PC-9 (cell line): Measurements from ENCODE around the gene COLQ. TPM values are rescaled to one million over a fixed set of nuclear protein-coding genes. Genes with fewer than 3 reads are reported as not detected.

Experiments used
- BruUV-seq: library from RNA; stranded (reverse); fragments of 400-500 nt; replicated peaks from 2 replicates; lab custom pipeline; 2021; lab: Mats Ljungman, UMichigan
- CTCF ChIA-PET: fragments of 300-600 bp; sonication (Branson Sonifier 250); formaldehyde crosslinking; loops from one replicate; lab custom pipeline; 2022; ENCODE audit warnings: antibody characterized with exemption; lab: Charles Lee
- POLR2A ChIA-PET: fragments of 300-600 bp; sonication (Branson Sonifier 250); formaldehyde crosslinking; loops from one replicate; lab custom pipeline; 2022; ENCODE audit warnings: antibody characterized with exemption; ENCODE audit not compliant: unreplicated experiment; lab: Charles Lee
- DNase-seq, 2 experiments: peaks; one replicate each; pipeline versions ENCODE4 v3.0.0 to v3.0.0-alpha.2; 2015 to 2022; ENCODE audit warnings: mixed read lengths in 1 of 2
- H2AFZ ChIP-seq: fragments of 200-600 bp; sonication (generic); 2 replicates; pipeline ENCODE4 v1.8.1; 2017; ENCODE audit warnings: antibody characterized with exemption
- H3F3A ChIP-seq: fragments of 200-600 bp; sonication (generic); 2 replicates; pipeline ENCODE4 v1.8.1; 2017; ENCODE audit warnings: antibody characterized with exemption, mild to moderate bottlenecking, low read depth; ENCODE audit not compliant: insufficient read depth
- H3K27ac ChIP-seq: fragments of 200-600 bp; sonication (generic); 2 replicates; pipeline ENCODE4 v1.6.1; 2016; ENCODE audit warnings: mixed run types
- H3K27me3 ChIP-seq: fragments of 200-600 bp; sonication (generic); 2 replicates; pipeline ENCODE4 v1.6.1; 2016; ENCODE audit warnings: low read depth, mixed run types; ENCODE audit not compliant: insufficient read depth
- H3K36me3 ChIP-seq: fragments of 200-600 bp; sonication (generic); 2 replicates; pipeline ENCODE4 v1.6.1; 2016; ENCODE audit warnings: low read depth, mixed run types
- H3K4me1 ChIP-seq: fragments of 200-600 bp; sonication (generic); replicated peaks from 2 replicates; pipeline ENCODE4 v1.6.1; 2016; ENCODE audit warnings: mixed run types; ENCODE audit not compliant: insufficient read depth
- H3K4me2 ChIP-seq: fragments of 200-600 bp; sonication (generic); 2 replicates; pipeline ENCODE4 v1.6.1; 2017; ENCODE audit warnings: mixed run types
- H3K4me3 ChIP-seq: fragments of 200-600 bp; sonication (generic); 2 replicates; pipeline ENCODE4 v1.6.1; 2016; ENCODE audit warnings: mixed run types
- H3K79me2 ChIP-seq: fragments of 200-600 bp; sonication (generic); 2 replicates; pipeline ENCODE4 v1.6.1; 2017; ENCODE audit warnings: low read depth, mixed run types
- H3K9me2 ChIP-seq: fragments of 200-600 bp; sonication (generic); 2 replicates; pipeline ENCODE4 v1.8.1; 2017; ENCODE audit warnings: mild to moderate bottlenecking; ENCODE audit not compliant: insufficient read depth
- H3K9me3 ChIP-seq: fragments of 200-600 bp; sonication (generic); 2 replicates; pipeline ENCODE4 v1.8.1; 2016; ENCODE audit warnings: low read depth; ENCODE audit not compliant: insufficient read depth
- H4K20me1 ChIP-seq: fragments of 200-600 bp; sonication (generic); 2 replicates; pipeline ENCODE4 v1.8.1; 2017; ENCODE audit not compliant: insufficient read depth
- CTCF ChIP-seq: fragments of 200-600 bp; sonication (generic); conservative IDR thresholded peaks from 2 replicates; pipeline ENCODE4 v1.6.1; 2017; ENCODE audit warnings: mixed run types, antibody characterized with exemption, mild to moderate bottlenecking, moderate library complexity
- EZH2 ChIP-seq: fragments of 200-600 bp; sonication (generic); IDR thresholded peaks from 2 replicates; pipeline ENCODE4 v1.8.0; 2017; ENCODE audit warnings: antibody characterized with exemption, low read depth
- intact Hi-C: fragments of 100-400 bp; cut with micrococcal nuclease; formaldehyde crosslinking; loops from one replicate; pipeline ENCODE4 v1.10.0; 2022; ENCODE audit not compliant: unreplicated experiment
- total RNA-seq: library from RNA; stranded (reverse); gene quantifications from 2 replicates; pipeline ENCODE4 v1.2.3, GENCODE V29; 2021

Gene COLQ
- total RNA-seq, 1 experiment from 2014 or later = 0.79 TPM

- DNase-seq = no peak
- POLR2A ChIA-PET = no interaction called here
- H3K9me2 ChIP-seq = no peaks in the 10 kb centered on the region
- no peak overlapping the region for H3K4me2 ChIP-seq
- no peaks in the 10 kb centered on the region for H3K9me3 ChIP-seq
- intact Hi-C loops = no loop called here
- no peak overlapping the region for H3K27ac ChIP-seq
- no peaks in the 10 kb centered on the region for H3K36me3 ChIP-seq
- no TSS peak for BruUV-seq
- H2AFZ ChIP-seq = no peak overlapping the region
- no peaks in the 10 kb centered on the region for H3F3A ChIP-seq
- H3K79me2 ChIP-seq = no peaks in the 10 kb centered on the region
- no peaks in the 10 kb centered on the region for H3K4me1 ChIP-seq
- no peaks in the 10 kb centered on the region; the same call in 1 of the 2 replicates for H4K20me1 ChIP-seq
- CTCF ChIA-PET = no interaction called here
- TF ChIP-seq CTCF (no peak), EZH2 (no peak)
- no peak overlapping the region for H3K4me3 ChIP-seq
- H3K27me3 ChIP-seq = peaks cover under 1% of the 10 kb centered on the region; the same call in 1 of the 2 replicates
Observed at GRCh38 chr3:15506571-15506970, 14.9 kb downstream of the COLQ start.

GRCh38 chr3:15505479-15506165, 15.9 kb downstream of the COLQ start:
- Histone ChIP-seq H2AFZ (no peak overlapping the region), H3K4me2 (no peak overlapping the region), H3K9me3 (no peaks in the 10 kb centered on the region), H3F3A (no peaks in the 10 kb centered on the region), H3K4me1 (no peaks in the 10 kb centered on the region), H3K4me3 (no peak overlapping the region), H3K36me3 (no peaks in the 10 kb centered on the region), H3K9me2 (no peaks in the 10 kb centered on the region), H4K20me1 (no peaks in the 10 kb centered on the region), H3K79me2 (no peaks in the 10 kb centered on the region), H3K27ac (no peak overlapping the region), H3K27me3 (peaks cover 8% of the 10 kb centered on the region; the same call in 1 of the 2 replicates)
- ChIA-PET CTCF (no interaction called here), POLR2A (no interaction called here)
- BruUV-seq = no TSS peak
- intact Hi-C loops = no loop called here
- DNase-seq = no peak
- TF ChIP-seq CTCF = no peak
- TF ChIP-seq EZH2 = no peak

GRCh38 chr3:15502616-15503015, 18.9 kb downstream of the COLQ start:
- TF ChIP-seq EZH2 (no peak), CTCF (no peak)
- Histone ChIP-seq H3K4me1 (no peaks in the 10 kb centered on the region), H3K9me2 (no peaks in the 10 kb centered on the region), H3K36me3 (no peaks in the 10 kb centered on the region), H3K79me2 (no peaks in the 10 kb centered on the region), H3K9me3 (no peaks in the 10 kb centered on the region), H3F3A (no peaks in the 10 kb centered on the region), H3K27ac (no peak overlapping the region), H4K20me1 (no peaks in the 10 kb centered on the region), H2AFZ (no peak overlapping the region), H3K4me3 (no peak overlapping the region), H3K4me2 (no peak overlapping the region), H3K27me3 (peaks cover 14% of the 10 kb centered on the region; the same call in 1 of the 2 replicates)
- ChIA-PET CTCF (no interaction called here), POLR2A (no interaction called here)
- intact Hi-C loops = no loop called here
- BruUV-seq = no TSS peak
- no peak for DNase-seq
